ENCODE measurements around the gene ZNF622. TPM values are rescaled to one million over a fixed set of nuclear protein-coding genes. Genes with fewer than 3 reads are reported as not detected.

ZNF622 gene, protein sequence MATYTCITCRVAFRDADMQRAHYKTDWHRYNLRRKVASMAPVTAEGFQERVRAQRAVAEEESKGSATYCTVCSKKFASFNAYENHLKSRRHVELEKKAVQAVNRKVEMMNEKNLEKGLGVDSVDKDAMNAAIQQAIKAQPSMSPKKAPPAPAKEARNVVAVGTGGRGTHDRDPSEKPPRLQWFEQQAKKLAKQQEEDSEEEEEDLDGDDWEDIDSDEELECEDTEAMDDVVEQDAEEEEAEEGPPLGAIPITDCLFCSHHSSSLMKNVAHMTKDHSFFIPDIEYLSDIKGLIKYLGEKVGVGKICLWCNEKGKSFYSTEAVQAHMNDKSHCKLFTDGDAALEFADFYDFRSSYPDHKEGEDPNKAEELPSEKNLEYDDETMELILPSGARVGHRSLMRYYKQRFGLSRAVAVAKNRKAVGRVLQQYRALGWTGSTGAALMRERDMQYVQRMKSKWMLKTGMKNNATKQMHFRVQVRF
- 28.5 TPM in 2 replicates for total RNA-seq
- long read RNA-seq, transcript ZNF622-201 (6 exons, 1,699 nt): major isoform, 184 of 191 reads
- long read RNA-seq, partial matches to known transcripts: 4 of 191 reads
- long read RNA-seq, other reads (novel, unspliced or antisense): 3 of 191 reads

DNA sequence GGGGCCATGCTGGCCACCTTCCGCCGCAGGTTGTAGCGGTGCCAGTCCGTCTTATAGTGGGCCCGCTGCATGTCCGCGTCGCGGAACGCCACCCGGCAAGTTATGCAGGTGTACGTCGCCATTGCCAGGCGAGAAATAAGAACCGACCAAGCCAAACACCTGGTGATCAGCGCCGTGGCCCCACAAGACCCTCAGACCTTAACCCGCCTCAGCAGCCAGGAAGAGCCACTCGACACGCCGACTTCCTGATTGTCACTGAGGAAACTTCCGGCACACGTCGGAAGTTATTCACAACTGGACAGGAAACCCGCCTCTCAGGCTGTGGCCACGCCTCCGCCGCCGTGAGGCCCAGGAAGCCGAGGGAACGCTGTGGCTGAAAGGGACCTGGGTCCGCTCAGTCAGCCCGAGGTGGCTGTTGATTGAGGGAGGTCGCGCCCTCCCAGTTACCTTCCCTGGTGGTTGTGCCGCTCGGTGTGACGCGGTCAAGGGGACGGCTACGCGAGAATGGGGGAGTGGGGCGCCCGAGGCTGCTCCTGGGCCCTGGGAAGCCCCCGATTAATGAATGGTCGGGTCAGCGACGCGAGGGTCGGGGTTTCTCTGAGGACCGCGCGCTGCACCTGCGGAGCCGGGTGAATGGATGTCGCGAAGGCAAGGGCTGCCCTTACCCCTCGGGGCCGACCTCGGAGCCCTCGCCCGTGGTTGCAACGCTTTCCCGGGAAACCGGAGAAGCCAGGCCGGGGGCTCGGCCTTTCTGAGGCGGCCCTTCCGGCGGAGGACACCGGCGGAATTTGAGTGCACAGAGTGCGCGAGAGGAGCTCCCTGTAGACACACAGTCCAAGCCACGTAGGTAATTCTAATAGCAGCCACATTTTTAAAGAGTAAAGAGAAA lies at the start of gene ZNF622:
TSS of gene ZNF622 (minus strand) at position 257 of the 889 bp plus-strand sequence. CDS start at position 122, 135 bp downstream.
- Mint-ChIP-seq H3K4me3 (ENCODE audit: low read depth) (peak within 1 kb of the TSS; percentile 99), H3K27ac (peak within 1 kb of the TSS; percentile 99), H3K36me3 (ENCODE audit: insufficient read depth) (peaks cover 15% of the 10 kb centered on the region), H3K9me3 (ENCODE audit: low read depth) (no peaks in the 10 kb centered on the region), H3K27me3 (no peaks in the 10 kb centered on the region), H3K4me1 (ENCODE audit: low read depth) (peaks cover 41% of the 10 kb centered on the region)
- DNase-seq (ENCODE audit: low spot score, unreplicated experiment): peak; percentile 75
- TF ChIP-seq, protein P1, sequence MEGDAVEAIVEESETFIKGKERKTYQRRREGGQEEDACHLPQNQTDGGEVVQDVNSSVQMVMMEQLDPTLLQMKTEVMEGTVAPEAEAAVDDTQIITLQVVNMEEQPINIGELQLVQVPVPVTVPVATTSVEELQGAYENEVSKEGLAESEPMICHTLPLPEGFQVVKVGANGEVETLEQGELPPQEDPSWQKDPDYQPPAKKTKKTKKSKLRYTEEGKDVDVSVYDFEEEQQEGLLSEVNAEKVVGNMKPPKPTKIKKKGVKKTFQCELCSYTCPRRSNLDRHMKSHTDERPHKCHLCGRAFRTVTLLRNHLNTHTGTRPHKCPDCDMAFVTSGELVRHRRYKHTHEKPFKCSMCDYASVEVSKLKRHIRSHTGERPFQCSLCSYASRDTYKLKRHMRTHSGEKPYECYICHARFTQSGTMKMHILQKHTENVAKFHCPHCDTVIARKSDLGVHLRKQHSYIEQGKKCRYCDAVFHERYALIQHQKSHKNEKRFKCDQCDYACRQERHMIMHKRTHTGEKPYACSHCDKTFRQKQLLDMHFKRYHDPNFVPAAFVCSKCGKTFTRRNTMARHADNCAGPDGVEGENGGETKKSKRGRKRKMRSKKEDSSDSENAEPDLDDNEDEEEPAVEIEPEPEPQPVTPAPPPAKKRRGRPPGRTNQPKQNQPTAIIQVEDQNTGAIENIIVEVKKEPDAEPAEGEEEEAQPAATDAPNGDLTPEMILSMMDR (IDR thresholded peaks at IDR 0.05; ENCODE audit: unreplicated experiment): no peak

DNA sequence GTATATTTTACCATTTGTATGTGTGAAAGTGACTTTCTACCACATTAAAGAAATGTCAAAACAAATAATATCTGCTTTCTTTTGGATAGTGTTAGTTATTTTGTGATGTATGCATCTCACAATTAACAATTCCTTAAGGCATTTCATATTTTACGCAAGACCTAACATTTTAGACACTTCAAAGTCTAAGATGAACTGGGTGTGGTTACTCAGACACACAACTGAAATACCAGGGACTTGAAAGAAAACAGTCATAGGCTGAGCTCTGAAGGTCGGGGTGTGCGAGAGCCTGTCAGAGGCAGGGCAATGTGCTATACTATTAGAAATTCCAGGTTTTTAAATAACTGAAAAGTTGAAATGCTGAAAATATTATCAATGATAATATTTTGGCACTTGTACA lies 44.5 kb upstream of the ZNF622 start:
- TF ChIP-seq, protein P1 (IDR thresholded peaks at IDR 0.05; ENCODE audit: unreplicated experiment): no peak
- Mint-ChIP-seq H3K27me3 (peaks cover 14% of the 10 kb centered on the region), H3K4me1 (ENCODE audit: low read depth) (peaks cover 9% of the 10 kb centered on the region), H3K36me3 (ENCODE audit: insufficient read depth) (no peaks in the 10 kb centered on the region), H3K9me3 (ENCODE audit: low read depth) (no peaks in the 10 kb centered on the region), H3K4me3 (ENCODE audit: low read depth) (no peak overlapping the region), H3K27ac (no peak overlapping the region)
- no peak for DNase-seq (ENCODE audit: low spot score, unreplicated experiment)

DNA sequence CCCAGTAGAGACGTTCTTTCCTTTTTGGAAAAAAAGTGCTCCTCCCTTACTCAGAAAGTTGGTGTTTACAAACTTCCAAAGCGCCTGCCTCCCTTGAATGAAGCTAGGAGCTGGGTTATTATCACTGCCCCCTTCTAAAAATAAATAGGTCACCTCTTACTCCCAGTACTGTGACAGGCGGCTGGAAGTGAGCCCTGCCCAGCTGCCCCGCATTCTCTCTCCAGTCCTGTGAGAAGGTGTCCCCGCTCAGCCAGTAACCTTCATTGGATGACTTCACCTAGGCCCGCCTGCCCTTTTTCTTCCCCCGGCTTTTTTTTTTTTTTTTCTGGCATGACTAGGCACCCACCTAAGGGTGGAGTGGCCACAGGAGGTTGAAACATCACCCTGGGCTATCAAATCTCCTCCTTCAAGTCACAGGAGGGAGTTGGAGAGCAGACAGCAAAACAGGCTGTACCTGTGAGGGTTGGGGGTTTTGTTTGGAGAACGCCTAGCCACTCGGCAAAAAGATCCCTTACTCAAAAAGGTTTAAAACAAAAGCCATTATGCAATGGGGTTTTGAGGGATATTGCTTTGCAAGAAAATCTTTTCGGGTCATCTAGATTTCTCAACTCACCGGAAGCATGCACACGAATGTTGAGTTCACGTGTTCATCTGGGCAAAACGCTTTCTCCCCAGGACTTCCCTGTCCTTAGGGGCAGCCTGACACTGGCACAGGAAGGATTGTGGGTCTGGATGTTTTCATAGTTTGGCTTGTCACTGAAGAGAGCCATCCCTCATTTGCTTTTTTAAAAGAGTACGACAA lies 43.3 kb upstream of the ZNF622 start:
- H3K27me3 Mint-ChIP-seq: peaks cover 14% of the 10 kb centered on the region
- no peaks in the 10 kb centered on the region for H3K36me3 Mint-ChIP-seq (ENCODE audit: insufficient read depth)
- H3K9me3 Mint-ChIP-seq (ENCODE audit: low read depth): peaks cover 5% of the 10 kb centered on the region
- H3K27ac Mint-ChIP-seq: peak overlapping the region; percentile 40
- H3K4me3 Mint-ChIP-seq (ENCODE audit: low read depth): peak overlapping the region; percentile 12
- TF ChIP-seq, protein P1 (IDR thresholded peaks at IDR 0.05; ENCODE audit: unreplicated experiment): no peak
- no peak for DNase-seq (ENCODE audit: low spot score, unreplicated experiment)
- peaks cover 11% of the 10 kb centered on the region for H3K4me1 Mint-ChIP-seq (ENCODE audit: low read depth)

DNA sequence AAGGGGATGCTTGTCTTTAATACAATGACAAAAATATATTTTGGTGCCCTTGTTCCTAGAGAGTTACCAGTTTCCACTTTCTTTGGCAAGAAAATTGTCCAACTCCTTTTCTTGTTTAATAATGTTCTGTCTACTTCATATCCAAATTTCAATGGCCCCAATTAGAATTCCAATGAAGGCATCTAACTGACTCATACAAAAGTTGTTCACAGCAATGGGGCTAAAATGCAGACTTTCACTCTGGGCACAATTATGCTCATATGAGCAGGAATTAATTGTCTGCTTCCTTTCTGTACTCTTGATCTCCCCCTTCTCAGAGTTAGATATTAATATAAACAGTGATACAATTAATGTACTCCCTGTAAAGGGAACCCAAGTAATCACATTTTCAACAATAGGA lies 42.1 kb upstream of the ZNF622 start:
- Mint-ChIP-seq H3K4me1 (ENCODE audit: low read depth) (peaks cover 11% of the 10 kb centered on the region), H3K9me3 (ENCODE audit: low read depth) (peaks cover 5% of the 10 kb centered on the region), H3K27ac (no peak overlapping the region), H3K27me3 (peaks cover 12% of the 10 kb centered on the region), H3K4me3 (ENCODE audit: low read depth) (no peak overlapping the region), H3K36me3 (ENCODE audit: insufficient read depth) (no peaks in the 10 kb centered on the region)
- TF ChIP-seq, protein P1 (IDR thresholded peaks at IDR 0.05; ENCODE audit: unreplicated experiment): no peak
- no peak for DNase-seq (ENCODE audit: low spot score, unreplicated experiment)

Measured in progenitor cell of endocrine pancreas (in vitro differentiated cells).